Suprapubic skin (tissue), 4 donors: ENCODE measurements around the gene SPACA4. TPM values are rescaled to one million over a fixed set of nuclear protein-coding genes. Genes with fewer than 3 reads are reported as not detected.

Experiments used
- DNase-seq, 2 donors: peaks; one replicate each; pipeline ENCODE4 v3.0.0-alpha.2; 2019; ENCODE audit warnings: low spot score in 2 of 2
- H3K27ac ChIP-seq: fragments of 200-600 bp; sonication (generic); one replicate; pipeline ENCODE4 v1.5.1; 2019
- H3K27me3 ChIP-seq: fragments of 200-600 bp; sonication (generic); one replicate; pipeline ENCODE4 v1.5.1; 2019
- H3K36me3 ChIP-seq: fragments of 200-600 bp; sonication (generic); one replicate; pipeline ENCODE4 v1.5.1; 2019
- H3K4me1 ChIP-seq: fragments of 200-600 bp; sonication (generic); one replicate; pipeline ENCODE4 v1.5.1; 2019
- H3K4me3 ChIP-seq: fragments of 200-600 bp; sonication (generic); one replicate; pipeline ENCODE4 v1.5.1; 2019; ENCODE audit warnings: mild to moderate bottlenecking
- H3K9me3 ChIP-seq: fragments of 200-600 bp; sonication (generic); one replicate; pipeline ENCODE4 v1.5.1; 2019
- CTCF ChIP-seq, 2 donors: fragments of 200-600 bp in 1 of 2; fragments of 450-650 bp in 1 of 2; sonication (generic) in 1 of 2; IDR thresholded peaks; one replicate each; pipeline ENCODE4 v1.5.1; 2016 to 2019; ENCODE audit warnings: antibody characterized with exemption in 2 of 2, mild to moderate bottlenecking in 1 of 2, moderate library complexity in 1 of 2
- EP300 ChIP-seq: sonication (generic); formaldehyde crosslinking; IDR thresholded peaks from one replicate; pipeline ENCODE4 v1.6.1; 2017; ENCODE audit warnings: antibody characterized with exemption
- POLR2A ChIP-seq, 2 donors: fragments of 450-650 bp; IDR thresholded peaks; one replicate each; pipeline ENCODE4 v1.6.1; 2017; ENCODE audit warnings: antibody characterized with exemption in 2 of 2, mild to moderate bottlenecking in 2 of 2, moderate library complexity in 2 of 2
- POLR2AphosphoS5 ChIP-seq, 3 donors: sonication (generic); formaldehyde crosslinking; IDR thresholded peaks; one replicate each; pipeline ENCODE4 v1.6.1; 2017; ENCODE audit warnings: antibody characterized with exemption in 3 of 3
- WGBS: methylation state at CpG from one replicate; pipeline ENCODE4 v1.1.5; 2018; 5-methylcytosine and 5-hydroxymethylcytosine counted together
- total RNA-seq, 4 donors: library from RNA; depleted of rRNA; stranded (reverse); fragments of >200 nt; gene quantifications; one replicate each; pipeline ENCODE4 v1.1.0, GENCODE V29; 2016

Gene SPACA4
- total RNA-seq, 4 donors from 2014 or later, result 2.1 to 3.6 (median 2.8) TPM

- H3K9me3 ChIP-seq, result no peaks in the 10 kb centered on the region
- H3K27ac ChIP-seq, result peak overlapping the region; percentile 69
- peaks cover 45% of the 10 kb centered on the region for H3K4me1 ChIP-seq
- no peak for TF ChIP-seq EP300
- TF ChIP-seq CTCF (IDR thresholded peaks at IDR 0.05), result no peak
- no peak for TF ChIP-seq POLR2A (IDR thresholded peaks at IDR 0.05)
- TF ChIP-seq POLR2AphosphoS5 (IDR thresholded peaks at IDR 0.05), result no peak
- H3K27me3 ChIP-seq, result no peaks in the 10 kb centered on the region
- peaks cover 30% of the 10 kb centered on the region for H3K36me3 ChIP-seq
- no peak overlapping the region for H3K4me3 ChIP-seq
- no peak for DNase-seq
- WGBS, result 81% methylated on average over 20 of the region's 39 CpGs
Measured at GRCh38 chr19:48613024-48613851, 6.7 kb downstream of the SPACA4 start.

- TF ChIP-seq POLR2A (IDR thresholded peaks at IDR 0.05) (no peak), EP300 (no peak), POLR2AphosphoS5 (IDR thresholded peaks at IDR 0.05) (no peak), CTCF (IDR thresholded peaks at IDR 0.05) (no peak)
- Histone ChIP-seq H3K4me3 (no peak overlapping the region), H3K36me3 (peaks cover 30% of the 10 kb centered on the region), H3K27ac (peak overlapping the region; percentile 69), H3K4me1 (peaks cover 45% of the 10 kb centered on the region), H3K27me3 (no peaks in the 10 kb centered on the region), H3K9me3 (no peaks in the 10 kb centered on the region)
- WGBS, result 66% methylated on average over 13 of the region's 13 CpGs
- DNase-seq, result no peak
Measured at GRCh38 chr19:48613852-48614435, 7.4 kb downstream of the SPACA4 start.

- Histone ChIP-seq H3K27ac (peak within 1 kb of the TSS; percentile 69), H3K9me3 (no peaks in the 10 kb centered on the region), H3K36me3 (peaks cover 30% of the 10 kb centered on the region), H3K4me3 (peak within 1 kb of the TSS; percentile 21), H3K27me3 (no peaks in the 10 kb centered on the region), H3K4me1 (peaks cover 47% of the 10 kb centered on the region)
- WGBS, result 39% methylated on average over 16 of the region's 31 CpGs
- peak in 1 of 3 donors; percentile 41 for TF ChIP-seq POLR2AphosphoS5 (IDR thresholded peaks at IDR 0.05)
- no peak for TF ChIP-seq EP300
- peak in 1 of 2 donors; percentile 72 for DNase-seq
Measured at GRCh38 chr19:48614436-48615230, 8.1 kb downstream of the SPACA4 start, which contains the start of gene FAM83E. TSS of gene FAM83E (minus strand) at chr19:48615076. CDS start at chr19:48613372, 1,704 bp downstream.

GRCh38 chr19:48615231-48616040 is 8.9 kb downstream of the SPACA4 start:
- TF ChIP-seq POLR2AphosphoS5 (IDR thresholded peaks at IDR 0.05) (no peak), POLR2A (IDR thresholded peaks at IDR 0.05) (no peak), EP300 (no peak), CTCF (IDR thresholded peaks at IDR 0.05) (no peak)
- 56% methylated on average over 15 of the region's 19 CpGs for WGBS
- Histone ChIP-seq H3K27ac (peak overlapping the region; percentile 27), H3K36me3 (peaks cover 30% of the 10 kb centered on the region), H3K9me3 (no peaks in the 10 kb centered on the region), H3K4me3 (no peak overlapping the region), H3K27me3 (no peaks in the 10 kb centered on the region), H3K4me1 (peaks cover 55% of the 10 kb centered on the region)
- DNase-seq, result no peak

- Histone ChIP-seq H3K4me1 (peaks cover 57% of the 10 kb centered on the region), H3K9me3 (no peaks in the 10 kb centered on the region), H3K27ac (peak overlapping the region; percentile 88), H3K4me3 (no peak overlapping the region), H3K27me3 (no peaks in the 10 kb centered on the region), H3K36me3 (peaks cover 30% of the 10 kb centered on the region)
- WGBS, result 75% methylated on average over 11 of the region's 16 CpGs
- no peak for DNase-seq
- TF ChIP-seq POLR2AphosphoS5 (IDR thresholded peaks at IDR 0.05) (no peak), CTCF (IDR thresholded peaks at IDR 0.05) (no peak), EP300 (no peak), POLR2A (IDR thresholded peaks at IDR 0.05) (no peak)
Measured at GRCh38 chr19:48616041-48616436, 9.5 kb downstream of the SPACA4 start.
